Activated CD4-positive, alpha-beta T cell treated with anti-CD3 and anti-CD28 coated beads, Interleukin-2, amount 50 U/mL, for 48 hours (primary cell): ENCODE results near the gene PAEP.

ENCODE experiments used
- DNase-seq, 2 experiments: peaks; one replicate each; pipeline ENCODE4 v3.0.0-alpha.2; 2020

Gene PAEP

DNA sequence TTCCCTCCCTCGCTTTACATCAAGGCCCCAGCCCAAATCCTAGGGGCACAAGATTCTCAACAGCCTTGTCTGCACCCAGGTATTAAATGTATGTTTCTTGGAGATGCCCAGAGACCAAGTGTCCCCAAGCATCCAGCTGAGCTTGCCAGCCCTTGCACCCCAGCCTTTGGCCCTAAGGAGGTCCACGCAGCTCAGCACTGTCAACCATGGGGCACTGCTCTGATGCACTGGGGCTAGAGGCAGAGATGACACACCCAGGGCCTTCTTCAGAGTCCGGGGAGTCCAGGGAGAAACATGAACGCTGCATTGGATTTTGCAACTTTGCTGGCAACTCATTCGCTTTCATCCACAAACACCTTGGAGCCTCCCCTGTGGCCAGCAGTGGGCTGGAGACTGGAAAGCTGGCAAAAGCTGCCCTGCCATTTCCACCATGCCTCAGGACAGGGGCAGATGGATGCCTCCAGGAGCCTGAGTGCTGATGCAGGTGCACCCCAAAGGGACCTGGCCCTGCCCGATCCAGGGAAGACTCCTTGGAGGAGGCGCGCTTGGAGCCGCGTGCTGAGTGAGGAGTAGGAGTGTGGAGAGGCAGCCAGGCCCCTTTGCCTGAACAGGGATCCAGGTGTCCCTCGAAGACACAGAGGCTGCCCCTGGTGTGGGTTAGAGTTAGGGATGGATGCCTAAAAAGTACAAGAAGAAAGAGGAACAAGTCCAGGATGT is 19.3 kb downstream of the PAEP start:
- no peak for DNase-seq

DNA sequence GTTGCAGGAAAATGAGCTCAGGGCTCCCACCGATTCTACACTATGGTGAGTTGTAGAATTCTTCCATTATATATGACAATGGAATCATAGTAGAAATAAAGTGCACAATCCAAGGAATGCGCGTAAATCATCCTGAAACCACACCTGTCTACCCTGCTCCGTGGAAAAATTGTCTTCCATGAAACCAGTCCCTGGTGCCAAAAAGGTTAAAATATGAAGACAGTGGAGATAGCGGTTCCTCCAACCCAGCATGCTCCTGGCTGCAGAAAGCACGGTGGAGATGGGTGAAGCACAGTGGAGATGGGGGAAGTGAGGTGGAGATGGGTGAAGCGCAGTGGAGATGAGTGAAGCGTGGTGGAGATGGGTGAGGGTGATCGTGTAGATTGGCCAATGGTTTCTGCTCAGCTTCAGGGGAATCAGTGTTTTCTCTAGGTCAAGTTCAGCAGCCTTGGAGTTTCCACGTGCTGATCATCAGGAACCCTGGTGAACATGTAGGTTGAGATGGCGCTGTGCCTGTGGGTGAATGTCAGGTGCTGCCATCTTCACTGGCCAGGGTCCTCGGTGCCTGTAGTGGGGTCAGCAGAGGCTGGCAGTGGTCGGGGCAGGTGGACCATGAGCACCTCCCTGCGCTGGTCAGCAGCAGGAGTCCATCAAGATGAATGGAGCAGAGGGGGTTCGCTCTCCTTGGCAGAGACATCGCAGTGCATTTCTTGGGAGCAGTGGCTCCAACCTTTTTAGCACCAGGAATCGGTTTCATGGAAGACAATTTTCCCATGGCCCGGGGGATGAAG is 20.3 kb downstream of the PAEP start:
- no peak for DNase-seq

DNA sequence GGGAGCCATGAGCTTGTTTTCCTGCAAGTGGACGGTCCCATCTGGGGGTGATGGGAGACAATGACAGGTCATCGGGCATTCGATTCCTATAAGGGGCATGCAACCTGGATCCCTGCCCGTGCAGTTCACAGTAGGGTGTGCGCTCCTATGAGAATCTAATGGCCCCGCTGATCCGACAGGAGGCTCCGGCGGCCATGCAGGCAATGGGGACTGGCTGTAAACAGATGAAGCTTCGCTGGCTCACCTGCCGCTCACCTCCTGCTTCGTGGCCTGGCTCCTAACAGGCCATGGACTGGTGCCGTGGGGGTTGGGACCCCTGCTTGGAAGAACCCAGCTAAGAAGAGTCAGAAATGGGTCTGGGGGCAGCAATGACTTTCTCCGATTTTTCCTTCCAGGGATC is 21.0 kb downstream of the PAEP start:
- DNase-seq, result no peak

DNA sequence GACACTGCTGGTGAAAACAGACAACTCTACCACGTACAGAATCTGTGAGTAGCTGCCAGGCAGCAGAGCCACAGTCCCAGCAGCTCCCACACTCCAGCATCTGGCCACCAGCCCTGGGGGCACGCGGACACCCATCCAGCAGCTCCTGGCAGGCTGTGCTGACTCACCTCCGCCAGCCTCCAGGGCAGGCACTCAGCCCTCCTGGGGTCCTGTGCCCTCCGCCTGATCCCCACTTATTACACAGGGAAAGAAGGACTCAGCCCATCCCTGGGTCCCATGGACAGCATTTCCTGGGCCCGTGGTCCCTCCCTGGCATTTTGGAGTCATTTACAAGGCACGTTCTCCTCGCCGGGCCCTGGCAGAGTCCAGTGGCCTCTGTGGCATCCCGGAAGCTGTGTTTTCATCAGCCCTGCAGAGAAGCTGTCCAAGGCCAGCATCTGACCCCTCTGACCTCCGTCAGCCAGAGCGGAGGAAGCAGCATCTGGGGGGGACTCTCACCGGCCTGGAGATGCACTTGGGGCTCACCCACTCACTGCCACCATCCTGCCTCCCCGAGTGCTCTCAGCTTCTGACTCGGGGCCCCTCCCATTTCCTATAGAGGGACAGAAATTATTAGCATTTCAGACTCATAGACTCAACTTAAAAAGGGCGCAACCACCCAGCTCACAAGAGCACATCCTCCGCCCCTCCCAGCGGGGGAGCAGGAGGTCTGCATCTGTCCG is 21.6 kb downstream of the PAEP start:
- no peak for DNase-seq

DNA sequence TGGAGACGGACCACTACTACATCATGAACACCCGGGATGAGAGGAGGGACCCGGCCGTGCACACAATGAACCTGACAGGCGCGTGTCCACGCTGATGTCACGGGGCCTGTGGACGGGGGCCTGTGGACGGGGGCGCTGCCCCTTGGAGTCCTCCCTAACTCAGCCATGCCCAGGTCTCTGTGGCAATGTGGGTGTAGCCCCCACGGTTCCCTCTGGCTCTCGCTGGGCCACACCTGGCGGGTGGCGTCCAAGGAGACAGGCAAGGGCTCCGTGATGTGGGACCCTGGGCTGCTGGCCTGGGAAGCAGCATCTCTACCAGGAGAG is 22.1 kb downstream of the PAEP start:
- no peak for DNase-seq

DNA sequence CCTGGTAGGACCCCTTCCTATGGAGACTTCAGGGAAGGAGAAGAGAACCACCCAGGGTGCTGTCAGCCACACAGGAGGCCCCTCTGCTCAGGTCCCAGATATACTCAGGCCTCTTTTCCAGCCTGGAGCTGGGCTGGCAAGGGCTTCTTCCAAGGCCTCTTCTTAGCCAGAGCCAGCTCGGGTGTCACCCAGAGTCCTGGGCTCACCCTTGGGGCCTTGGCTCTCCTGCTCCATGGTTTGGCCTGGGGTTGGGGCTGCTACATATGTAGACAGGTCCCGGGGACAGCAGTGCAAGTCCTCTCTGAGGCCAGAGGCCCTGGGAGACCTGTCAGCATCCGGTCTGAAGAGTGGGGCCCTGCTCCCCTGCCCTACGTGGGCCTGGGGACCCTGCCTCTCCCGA is 22.8 kb downstream of the PAEP start:
- DNase-seq, result no peak

DNA sequence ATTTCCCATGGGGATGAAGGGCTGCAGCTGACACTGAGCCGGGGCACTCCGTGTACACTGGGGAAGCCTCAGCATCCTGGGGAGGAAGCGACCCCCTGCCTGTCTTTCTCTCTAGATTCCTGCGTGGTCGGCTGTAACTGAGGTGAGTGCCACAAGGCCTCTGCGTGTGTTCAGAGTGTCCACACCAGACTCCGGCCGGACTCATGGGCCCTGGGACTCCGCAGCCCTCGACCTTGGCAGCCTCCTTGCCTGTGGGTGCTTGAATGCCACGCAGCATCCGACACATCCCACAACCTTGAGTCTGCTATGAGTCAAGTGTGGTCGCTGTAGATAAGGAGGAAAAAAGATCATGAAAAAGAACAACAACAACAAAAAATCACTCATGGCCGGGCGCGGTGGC is 23.4 kb downstream of the PAEP start:
- DNase-seq, result no peak

DNA sequence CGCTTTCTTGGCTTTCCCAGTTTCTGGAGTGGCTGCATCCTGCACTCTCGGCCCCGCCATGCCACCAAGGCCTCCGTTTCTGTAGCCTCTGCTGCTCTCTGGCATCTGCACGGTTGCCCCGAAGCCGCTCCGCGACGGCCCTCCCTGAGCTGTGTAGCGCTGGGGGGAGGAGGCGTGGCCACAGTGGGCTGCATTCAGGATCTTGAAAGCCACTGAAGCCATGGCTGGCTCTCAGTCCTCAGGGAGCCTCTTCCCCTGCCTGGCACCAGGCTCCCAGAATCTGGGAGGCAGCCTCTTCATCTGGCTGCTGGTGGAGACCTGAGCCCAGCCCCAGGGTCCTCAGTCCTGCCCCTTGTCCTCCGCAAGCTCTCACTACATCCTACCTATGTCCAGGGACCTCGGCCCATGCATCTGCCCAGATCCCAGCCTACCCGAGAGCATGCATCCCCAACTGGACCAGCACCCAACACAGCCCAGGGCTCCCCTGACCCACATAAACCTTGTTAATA is 25.1 kb downstream of the PAEP start:
- no peak for DNase-seq

DNA sequence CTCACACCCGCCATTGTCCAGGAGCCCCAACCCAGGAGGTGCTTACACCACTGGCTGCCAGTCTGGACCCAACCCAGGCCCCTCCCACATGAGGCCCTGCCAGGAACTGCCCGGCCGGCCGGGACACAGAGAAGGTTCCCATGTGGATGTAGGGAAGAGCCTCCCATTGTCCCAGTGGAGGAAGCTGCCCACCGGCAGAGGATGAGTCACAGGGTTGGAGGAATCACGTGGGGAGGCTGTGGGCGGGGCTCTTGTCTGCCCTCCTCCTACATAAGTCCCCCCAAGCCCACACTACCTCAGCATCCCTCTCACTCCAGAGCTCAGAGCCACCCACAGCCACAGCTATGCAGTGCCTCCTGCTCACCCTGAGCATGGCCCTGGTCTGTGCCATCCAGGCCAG is 26.1 kb downstream of the PAEP start:
- DNase-seq, result no peak

DNA sequence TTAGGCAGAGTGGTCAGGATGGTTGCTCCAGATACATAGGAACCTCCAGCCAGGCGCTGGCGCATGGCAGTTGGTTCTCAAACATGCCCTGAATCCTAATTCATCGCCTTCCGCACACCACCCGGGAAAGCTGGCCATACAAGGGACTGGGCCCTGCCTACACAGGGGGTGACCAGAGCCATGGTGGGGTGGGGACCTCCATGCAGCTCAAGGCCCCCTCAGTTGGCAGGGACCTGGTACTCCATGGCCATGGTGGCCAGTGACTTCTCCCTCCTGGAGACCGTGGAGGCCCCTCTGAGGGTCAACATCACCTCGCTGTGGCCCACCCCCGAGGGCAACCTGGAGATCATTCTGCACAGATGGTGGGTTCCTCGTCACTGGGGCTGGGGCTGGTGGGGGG is 26.8 kb downstream of the PAEP start:
- DNase-seq, result no peak

DNA sequence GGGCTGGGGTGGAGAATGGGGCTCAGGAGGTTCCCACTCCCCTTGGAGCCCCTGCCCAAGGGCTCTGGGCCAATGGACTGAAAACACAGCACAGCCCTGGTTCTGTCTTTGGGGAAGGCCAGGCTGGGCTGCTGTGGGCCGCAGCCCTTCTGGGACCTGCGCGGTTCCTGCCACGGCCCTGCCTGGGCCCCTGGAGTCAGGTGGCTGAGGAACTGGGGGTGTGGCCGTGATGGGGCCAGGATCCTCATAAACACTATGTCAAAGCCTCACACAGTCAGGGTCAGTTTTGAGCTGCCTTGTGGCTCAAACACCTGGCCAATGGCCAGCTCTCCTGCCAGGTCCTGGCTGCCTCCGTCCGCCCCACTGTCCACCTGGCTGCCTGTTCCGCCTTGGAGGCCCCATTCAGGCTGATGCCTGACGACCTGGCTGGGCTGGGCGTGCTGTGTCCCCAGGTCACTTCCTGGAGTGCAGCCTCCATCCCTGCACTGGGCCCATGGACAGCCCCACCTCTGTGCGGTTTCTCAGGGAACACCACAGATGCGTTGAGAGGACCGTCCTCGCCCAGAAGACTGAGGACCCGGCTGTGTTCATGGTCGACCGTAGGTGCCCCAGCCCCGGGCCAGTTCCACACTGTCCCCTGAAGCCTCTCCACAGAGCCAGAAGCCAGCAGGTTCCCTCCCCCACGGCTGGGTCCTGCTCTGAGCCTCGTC is 27.5 kb downstream of the PAEP start:
- no peak for DNase-seq

DNA sequence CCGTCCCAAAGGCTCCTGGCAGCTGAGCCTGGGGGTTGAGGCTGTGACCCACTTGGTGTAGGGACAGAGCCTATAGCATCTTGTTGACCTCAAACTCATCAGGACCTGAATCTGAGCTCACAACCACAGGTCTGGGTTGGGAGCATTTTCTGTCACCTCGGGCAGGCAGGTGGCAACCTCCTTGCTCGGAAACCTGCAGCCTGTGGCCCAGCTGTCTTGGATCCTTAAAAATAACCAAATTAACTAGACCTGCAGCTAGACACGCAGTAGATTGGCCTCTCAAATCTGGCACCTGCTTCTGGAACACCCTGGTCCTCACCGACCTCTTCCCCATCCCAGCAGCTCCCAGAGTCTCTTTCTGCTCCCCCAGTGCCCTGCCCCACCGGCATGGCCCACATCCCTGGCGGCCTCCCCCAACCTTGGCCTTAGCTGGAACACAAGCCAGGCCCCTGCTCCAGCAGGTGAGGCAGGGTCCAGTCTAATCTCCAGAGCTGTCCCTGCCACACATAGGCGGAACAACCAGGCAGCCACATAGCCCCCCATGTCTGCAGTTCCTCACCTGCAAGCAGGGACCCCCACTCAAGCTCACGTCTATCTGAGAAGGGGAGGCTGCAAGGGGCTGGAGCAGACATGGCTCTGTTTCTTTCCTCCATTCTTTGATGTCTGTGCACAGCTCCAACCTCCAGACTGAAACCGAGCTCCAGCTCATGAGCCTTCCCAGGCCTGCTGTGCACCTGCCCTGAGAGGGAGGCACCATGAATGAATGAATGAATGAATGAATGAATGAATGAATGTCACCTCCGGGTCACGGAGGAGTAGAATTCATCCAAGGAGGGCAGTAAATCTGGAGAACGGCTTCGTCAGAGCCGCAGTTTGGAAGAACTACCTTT is 28.3 kb downstream of the PAEP start:
- no peak for DNase-seq

DNA sequence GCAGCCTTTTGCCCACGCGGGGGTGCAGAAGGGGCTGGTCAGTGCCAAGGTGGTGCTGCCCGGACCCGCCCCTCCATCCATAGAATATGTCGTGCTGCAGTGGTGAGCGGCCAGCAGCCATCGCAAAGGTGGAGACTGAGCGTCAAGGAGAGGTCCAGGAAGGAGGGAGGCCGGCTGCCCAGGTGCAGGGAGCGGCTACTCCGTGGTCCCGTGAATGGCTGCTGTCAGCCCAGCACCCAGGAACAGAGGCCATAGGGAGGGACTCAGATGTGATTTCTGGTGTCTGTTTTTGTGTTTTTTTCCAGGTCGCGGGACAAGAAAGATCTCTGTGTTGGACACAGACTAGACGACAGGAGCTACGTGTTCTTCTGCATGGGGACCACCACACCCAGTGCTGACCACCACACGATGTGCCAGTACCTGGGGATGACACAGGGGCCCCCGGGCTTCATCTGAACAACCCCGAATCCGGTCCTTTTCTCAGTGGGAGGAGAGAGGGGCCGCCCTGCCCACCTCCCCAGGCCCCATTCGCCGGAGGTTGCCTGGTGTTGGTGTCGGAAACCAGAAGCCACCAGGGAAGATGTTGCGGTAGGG is 29.0 kb downstream of the PAEP start:
- no peak for DNase-seq

DNA sequence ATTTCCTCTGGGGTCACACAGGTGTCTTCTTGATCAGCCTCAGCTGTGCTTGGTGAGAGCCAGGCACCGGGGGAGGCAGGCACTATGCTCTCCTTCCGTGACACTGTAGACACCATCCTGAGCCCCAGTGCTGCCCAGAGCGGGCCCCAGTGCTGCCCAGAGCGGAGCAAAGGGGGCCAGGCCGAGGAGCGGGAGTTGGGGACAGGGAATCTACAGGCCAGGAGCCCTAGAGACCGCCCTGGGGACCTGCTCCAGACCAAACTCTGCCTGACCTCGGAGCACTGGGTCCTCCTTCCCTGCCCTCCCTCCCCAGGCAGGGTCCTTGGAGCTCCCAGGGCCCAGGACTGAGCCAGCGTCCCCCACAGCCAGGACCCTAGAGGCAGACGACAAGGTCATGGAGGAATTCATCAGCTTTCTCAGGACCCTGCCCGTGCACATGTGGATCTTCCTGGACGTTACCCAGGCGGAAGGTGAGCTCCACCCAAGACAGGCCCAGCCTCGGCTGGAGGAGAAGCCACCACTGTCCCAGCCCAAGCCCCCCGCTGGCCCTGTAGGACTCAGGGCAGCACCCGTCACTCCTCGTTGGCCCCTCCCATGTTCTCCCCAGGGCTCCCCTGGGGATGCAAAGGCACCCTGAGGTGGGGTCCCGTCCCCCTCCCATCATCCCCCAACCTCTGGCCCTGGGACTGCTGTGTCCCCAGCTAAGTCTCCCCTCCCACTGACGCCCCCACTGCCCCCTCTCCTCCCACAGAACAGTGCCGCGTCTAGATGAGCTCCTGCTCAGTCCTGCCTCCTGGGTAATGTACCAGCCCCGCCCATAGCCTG is 30.2 kb downstream of the PAEP start:
- no peak for DNase-seq

DNA sequence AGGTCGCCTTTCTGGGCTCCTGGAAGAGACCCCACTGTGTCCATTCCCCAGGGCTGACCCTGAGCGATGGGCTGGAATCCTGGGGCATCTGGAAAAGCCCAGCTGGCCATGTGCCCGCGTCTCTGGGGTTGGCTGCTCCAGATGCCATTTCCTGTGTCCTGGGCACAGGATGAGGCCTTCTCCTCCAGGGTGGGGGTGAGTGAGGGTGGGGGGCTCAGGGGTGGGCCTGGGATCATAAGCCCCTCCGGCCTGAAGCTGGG is 30.7 kb downstream of the PAEP start:
- DNase-seq, result no peak

DNA sequence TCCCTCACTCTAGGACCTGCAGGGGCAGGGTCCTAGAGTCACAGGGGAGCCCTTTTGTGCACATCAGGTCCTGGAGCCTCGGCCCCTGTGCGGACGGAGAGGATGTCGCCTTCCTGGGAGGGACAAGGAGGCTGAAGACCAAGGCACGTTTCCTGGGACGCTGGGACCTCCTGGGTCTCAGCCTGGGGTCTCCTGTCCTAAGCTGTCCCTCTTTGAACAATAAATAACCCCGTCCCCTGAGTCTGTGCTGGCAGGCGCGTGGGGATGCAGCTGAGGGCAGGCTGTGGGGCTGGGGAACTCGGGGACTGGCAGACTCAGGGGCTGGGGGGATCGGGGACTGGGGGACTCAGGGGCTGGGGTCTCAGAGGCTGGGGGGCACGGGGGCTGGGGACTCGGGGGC is 31.1 kb downstream of the PAEP start:
- no peak for DNase-seq

DNA sequence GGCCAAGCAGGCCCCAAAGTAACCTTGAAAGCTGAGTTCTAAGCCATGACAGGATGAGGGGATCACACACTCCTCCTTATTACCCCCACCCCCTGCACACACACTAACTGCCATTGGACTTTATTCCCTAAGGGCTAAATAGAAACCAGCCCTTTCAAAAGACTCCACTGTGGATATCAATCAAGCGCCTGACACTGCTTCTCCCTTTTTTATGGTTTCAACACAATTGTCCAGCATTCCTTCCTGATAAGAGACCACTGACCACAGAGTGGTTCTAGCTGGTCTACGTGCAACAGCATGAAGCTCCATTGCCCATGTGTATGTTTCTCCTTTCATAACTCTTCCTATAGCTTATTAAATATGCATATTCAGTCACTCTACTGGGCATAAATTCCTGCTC is 34.7 kb downstream of the PAEP start:
- DNase-seq, result no peak

DNA sequence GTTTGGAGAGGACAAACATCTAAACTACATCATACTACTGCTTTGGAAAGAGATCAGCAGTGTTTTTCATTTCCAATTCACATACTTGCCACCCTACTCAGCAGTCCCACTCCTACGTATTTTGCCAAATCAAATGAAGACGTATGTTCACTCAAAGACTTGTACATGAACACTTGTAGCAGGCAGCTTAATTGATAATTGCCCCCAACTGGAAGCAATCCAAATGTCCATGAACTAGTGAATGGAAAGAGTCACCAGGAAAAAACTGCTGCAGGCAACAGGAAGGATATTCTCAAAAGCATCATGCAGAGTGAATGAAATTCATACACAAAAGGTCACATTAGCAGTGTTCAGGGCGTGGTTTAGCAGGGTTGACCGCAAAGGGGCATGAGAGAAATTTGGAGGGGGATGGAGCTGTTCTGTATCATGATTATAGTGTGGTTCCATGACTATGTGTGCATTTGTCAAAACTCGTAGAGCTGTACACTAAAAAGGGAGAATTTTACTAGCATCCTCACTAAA is 38.8 kb downstream of the PAEP start:
- DNase-seq, result no peak

DNA sequence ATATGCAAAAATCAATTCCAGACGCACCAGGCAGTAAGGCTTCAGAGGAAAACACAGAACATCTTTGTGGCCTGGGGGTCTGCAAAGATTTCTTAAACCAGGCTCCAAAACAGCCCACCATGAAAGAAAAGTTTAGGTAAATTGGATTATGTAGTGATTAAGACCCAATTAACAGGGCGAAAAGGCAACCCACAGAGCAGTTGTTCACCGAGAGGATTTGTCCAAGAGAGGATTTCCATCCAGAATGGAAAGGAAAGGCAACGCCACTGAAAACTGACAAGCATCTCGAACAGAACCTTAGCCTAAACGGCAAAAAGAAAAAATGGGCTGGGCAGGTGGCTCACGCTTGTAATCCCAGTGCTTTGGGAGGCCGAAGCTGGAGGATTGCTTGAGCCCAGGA is 40.4 kb downstream of the PAEP start:
- no peak for DNase-seq

DNA sequence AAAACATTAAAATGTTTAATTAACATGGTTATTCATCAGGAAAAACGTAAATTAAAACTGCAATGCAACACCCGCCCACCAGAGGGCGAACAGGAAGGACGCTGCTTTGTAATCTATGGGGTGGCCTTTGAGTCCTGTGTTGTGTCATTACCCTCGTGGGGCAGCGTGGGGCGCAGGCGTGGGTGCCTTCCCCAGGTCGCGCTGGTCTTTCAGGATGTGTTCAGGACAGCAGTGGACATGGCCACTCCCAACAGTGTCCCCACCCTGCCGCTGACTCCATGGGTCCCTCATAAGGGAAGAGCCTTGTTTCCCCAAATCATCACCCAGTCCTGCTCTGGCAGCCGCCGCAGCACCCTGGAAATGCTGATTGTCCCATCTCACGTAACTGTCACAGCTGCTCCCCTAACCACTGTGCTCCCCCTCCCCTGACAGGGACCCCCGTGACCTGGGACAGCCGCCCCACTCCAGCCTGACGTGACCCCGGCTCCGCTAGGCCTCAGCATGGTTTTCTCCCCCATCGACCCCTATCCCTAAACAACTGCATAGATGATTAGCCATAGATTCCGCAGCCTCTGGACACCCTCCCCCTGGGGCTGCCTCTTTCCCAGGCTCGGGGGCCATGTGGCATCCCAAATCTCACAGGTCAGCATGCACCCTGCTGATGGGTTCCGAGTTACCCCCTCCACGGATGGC is 41.4 kb downstream of the PAEP start:
- DNase-seq, result peak; percentile 67 to 73
